ENCODE results near the gene CMTM8. TPM values are rescaled to one million over a fixed set of nuclear protein-coding genes. Genes with fewer than 3 reads are reported as not detected.

Gene CMTM8
- total RNA-seq, 1 experiment from 2014 or later = 9.0 TPM

- DNase-seq (ENCODE audit: low spot score) = peak; percentile 54
- TF ChIP-seq, protein P1, sequence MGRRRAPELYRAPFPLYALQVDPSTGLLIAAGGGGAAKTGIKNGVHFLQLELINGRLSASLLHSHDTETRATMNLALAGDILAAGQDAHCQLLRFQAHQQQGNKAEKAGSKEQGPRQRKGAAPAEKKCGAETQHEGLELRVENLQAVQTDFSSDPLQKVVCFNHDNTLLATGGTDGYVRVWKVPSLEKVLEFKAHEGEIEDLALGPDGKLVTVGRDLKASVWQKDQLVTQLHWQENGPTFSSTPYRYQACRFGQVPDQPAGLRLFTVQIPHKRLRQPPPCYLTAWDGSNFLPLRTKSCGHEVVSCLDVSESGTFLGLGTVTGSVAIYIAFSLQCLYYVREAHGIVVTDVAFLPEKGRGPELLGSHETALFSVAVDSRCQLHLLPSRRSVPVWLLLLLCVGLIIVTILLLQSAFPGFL (CRISPR knock-in tag; IDR thresholded peaks at IDR 0.05; ENCODE audit: borderline replicate concordance) = no peak
- TF ChIP-seq CTCF (IDR thresholded peaks at IDR 0.05) = peak; percentile 34; the same call in 1 of the 2 replicates
- Mint-ChIP-seq H3K27ac (no peak overlapping the region), H3K9me3 (no peaks in the 10 kb centered on the region), H3K4me1 (peaks cover 28% of the 10 kb centered on the region), H3K4me3 (no peak overlapping the region), H3K36me3 (no peaks in the 10 kb centered on the region), H3K27me3 (ENCODE audit: low read depth) (no peaks in the 10 kb centered on the region)
- POLR2A ChIA-PET = interaction anchor here (0.7 kb wide), 1 partner anchor 38 kb away, joined by 3 read pairs; no protein-coding TSS in a partner anchor
- CTCF ChIA-PET = interaction anchor here (0.6 to 2.3 kb wide), 27 partner anchors 8 to 161 kb away, joined by 3 to 9 read pairs (median 4); no protein-coding TSS in a partner anchor
- peak; percentile 92 for ATAC-seq
Observed at GRCh38 chr3:32334675-32335074, 96.2 kb downstream of the CMTM8 start.

- peaks cover 28% of the 10 kb centered on the region for H3K4me1 Mint-ChIP-seq
- no peaks in the 10 kb centered on the region for H3K36me3 Mint-ChIP-seq
- no peak for DNase-seq (ENCODE audit: low spot score)
- CTCF ChIA-PET = interaction anchor here (1.1 to 2.3 kb wide), 15 partner anchors 15 to 158 kb away, joined by 3 to 8 read pairs (median 4); no protein-coding TSS in a partner anchor
- no peak for ATAC-seq
- H3K27ac Mint-ChIP-seq = no peak overlapping the region
- POLR2A ChIA-PET = no interaction called here
- H3K27me3 Mint-ChIP-seq (ENCODE audit: low read depth) = no peaks in the 10 kb centered on the region
- no peaks in the 10 kb centered on the region for H3K9me3 Mint-ChIP-seq
- H3K4me3 Mint-ChIP-seq = no peak overlapping the region
- TF ChIP-seq ZNF425 (CRISPR knock-in tag; conservative IDR thresholded peaks at IDR 0.05) = no peak
- no peak for TF ChIP-seq IRF2 (CRISPR knock-in tag; IDR thresholded peaks at IDR 0.05; ENCODE audit: borderline replicate concordance, low read depth)
- TF ChIP-seq CBFB (CRISPR knock-in tag; IDR thresholded peaks at IDR 0.05; ENCODE audit: low read depth) = no peak
- TF ChIP-seq ZNF219 (CRISPR knock-in tag; IDR thresholded peaks at IDR 0.05; ENCODE audit: borderline replicate concordance) = no peak
- no peak for TF ChIP-seq IRF1 (CRISPR knock-in tag; IDR thresholded peaks at IDR 0.05)
- no peak for TF ChIP-seq ZNF121 (CRISPR knock-in tag; IDR thresholded peaks at IDR 0.05)
- no peak for TF ChIP-seq ZNF532 (CRISPR knock-in tag; IDR thresholded peaks at IDR 0.05; ENCODE audit: borderline replicate concordance)
- no peak for TF ChIP-seq NFYB (CRISPR knock-in tag; conservative IDR thresholded peaks at IDR 0.05; ENCODE audit: low read depth)
- no peak for TF ChIP-seq JUN (CRISPR knock-in tag; IDR thresholded peaks at IDR 0.05)
- TF ChIP-seq SMAD4 (CRISPR knock-in tag; IDR thresholded peaks at IDR 0.05) = no peak
- TF ChIP-seq, protein P2, sequence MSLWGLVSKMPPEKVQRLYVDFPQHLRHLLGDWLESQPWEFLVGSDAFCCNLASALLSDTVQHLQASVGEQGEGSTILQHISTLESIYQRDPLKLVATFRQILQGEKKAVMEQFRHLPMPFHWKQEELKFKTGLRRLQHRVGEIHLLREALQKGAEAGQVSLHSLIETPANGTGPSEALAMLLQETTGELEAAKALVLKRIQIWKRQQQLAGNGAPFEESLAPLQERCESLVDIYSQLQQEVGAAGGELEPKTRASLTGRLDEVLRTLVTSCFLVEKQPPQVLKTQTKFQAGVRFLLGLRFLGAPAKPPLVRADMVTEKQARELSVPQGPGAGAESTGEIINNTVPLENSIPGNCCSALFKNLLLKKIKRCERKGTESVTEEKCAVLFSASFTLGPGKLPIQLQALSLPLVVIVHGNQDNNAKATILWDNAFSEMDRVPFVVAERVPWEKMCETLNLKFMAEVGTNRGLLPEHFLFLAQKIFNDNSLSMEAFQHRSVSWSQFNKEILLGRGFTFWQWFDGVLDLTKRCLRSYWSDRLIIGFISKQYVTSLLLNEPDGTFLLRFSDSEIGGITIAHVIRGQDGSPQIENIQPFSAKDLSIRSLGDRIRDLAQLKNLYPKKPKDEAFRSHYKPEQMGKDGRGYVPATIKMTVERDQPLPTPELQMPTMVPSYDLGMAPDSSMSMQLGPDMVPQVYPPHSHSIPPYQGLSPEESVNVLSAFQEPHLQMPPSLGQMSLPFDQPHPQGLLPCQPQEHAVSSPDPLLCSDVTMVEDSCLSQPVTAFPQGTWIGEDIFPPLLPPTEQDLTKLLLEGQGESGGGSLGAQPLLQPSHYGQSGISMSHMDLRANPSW (CRISPR knock-in tag; conservative IDR thresholded peaks at IDR 0.05; ENCODE audit: low read depth) = no peak
- no peak for TF ChIP-seq ZNF416 (CRISPR knock-in tag; IDR thresholded peaks at IDR 0.05)
- TF ChIP-seq FOXJ3 (CRISPR knock-in tag; IDR thresholded peaks at IDR 0.05; ENCODE audit: borderline replicate concordance) = no peak
- TF ChIP-seq ZNF281 (CRISPR knock-in tag; IDR thresholded peaks at IDR 0.05) = no peak
- TF ChIP-seq ZNF232 (CRISPR knock-in tag; IDR thresholded peaks at IDR 0.05) = no peak
Observed at GRCh38 chr3:32335365-32336112, 97.1 kb downstream of the CMTM8 start.
